K562 (cell line): Measurements from ENCODE around the gene ETS1. TPM values are rescaled to one million over a fixed set of nuclear protein-coding genes. Genes with fewer than 3 reads are reported as not detected.
A peak's percentile ranks its signal among the peaks of the same experiment; 100 is the strongest.

ENCODE experiments used
- ATAC-seq: fragments of 200-7000 bp; cut with Tn5 transposase; 3 replicates; pipeline ENCODE4 v1.9.1; 2020; ENCODE audit warnings: moderate library complexity
- BruUV-seq: library from RNA; stranded (reverse); fragments of 400-500 nt; replicated peaks from 2 replicates; lab custom pipeline; 2021; lab: Mats Ljungman, UMichigan
- CTCF ChIA-PET: fragments of 300-600 bp; formaldehyde crosslinking; extraction: SDS; loops from one replicate; lab custom pipeline; 2021; ENCODE audit warnings: low intra/inter-chr PET ratio; lab: Yijun Ruan, JAX
- POLR2A ChIA-PET: fragments of 300-600, 350-650 bp; sonication (Branson Sonifier 250); formaldehyde crosslinking; extraction: SDS; loops from one replicate; lab custom pipeline; 2021; ENCODE audit warnings: antibody characterized with exemption, inconsistent platforms; lab: Yijun Ruan, JAX
- DNase-seq, 4 experiments: peaks; one replicate each; pipeline versions ENCODE4 v3.0.0 to v3.0.0-alpha.2; 2011 to 2018; ENCODE audit warnings: low spot score in 3 of 4, mixed read lengths in 3 of 4; ENCODE audit errors: extremely low read depth in 1 of 4
- FAIRE-seq: peaks from 2 replicates; lab custom pipeline; 2011; peaks lifted over from hg19 to GRCh38; lab: Jason Lieb, UNC
- H2AFZ ChIP-seq: 2 replicates; pipeline ENCODE4 v1.6.0; 2011; ENCODE audit warnings: low read depth, low read length, control low read depth, inconsistent platforms
- H3K27ac ChIP-seq: fragments of 200-600 bp; 3 replicates; pipeline ENCODE4 v1.8.0; 2011; ENCODE audit warnings: low read depth, mild to moderate bottlenecking, control low read depth, inconsistent platforms, low read length, moderate library complexity, mixed read lengths; ENCODE audit errors: extremely low read depth
- H3K27me3 ChIP-seq, 2 experiments: fragments of 300-600 bp in 1 of 2; 2 replicates in 1 of 2; 3 replicates in 1 of 2; pipeline versions ENCODE4 v1.6.0 to v1.8.0; 2011; ENCODE audit warnings: inconsistent platforms in 2 of 2, low read length in 2 of 2, mild to moderate bottlenecking in 1 of 2, mixed read lengths in 1 of 2, moderate library complexity in 1 of 2; ENCODE audit not compliant: control insufficient read depth in 2 of 2, insufficient read depth in 2 of 2
- H3K36me3 ChIP-seq: fragments of 300-600 bp; 3 replicates; pipeline ENCODE4 v1.8.0; 2011; ENCODE audit warnings: mild to moderate bottlenecking, low read length, inconsistent platforms; ENCODE audit not compliant: control insufficient read depth, insufficient read depth
- H3K4me1 ChIP-seq, 2 experiments: fragments of 200-600 bp in 1 of 2; replicated peaks in 1 of 2; 2 replicates in 1 of 2; 3 replicates in 1 of 2; pipeline versions ENCODE4 v1.5.1 to v1.8.0; 2011; ENCODE audit warnings: inconsistent platforms in 2 of 2, low read length in 2 of 2, mild to moderate bottlenecking in 1 of 2, mixed read lengths in 1 of 2, moderate library complexity in 1 of 2; ENCODE audit not compliant: control insufficient read depth in 2 of 2, insufficient read depth in 2 of 2
- H3K4me2 ChIP-seq: 2 replicates; pipeline ENCODE4 v1.6.1; 2011; ENCODE audit warnings: low read length, control low read depth, inconsistent platforms, mixed read lengths; ENCODE audit not compliant: insufficient read depth
- H3K4me3 ChIP-seq: fragments of 200-600 bp; sonication (generic), shearing (Covaris generic); 2 replicates; pipeline ENCODE4 v1.5.1; 2016; ENCODE audit warnings: control low read depth, inconsistent platforms
- H3K79me2 ChIP-seq: fragments of 200-600 bp; 3 replicates; pipeline ENCODE4 v1.8.0; 2011; ENCODE audit warnings: low read length, inconsistent platforms; ENCODE audit not compliant: control insufficient read depth, insufficient read depth
- H3K9ac ChIP-seq, 2 experiments: 2 replicates each; pipeline versions ENCODE4 v1.6.0 to v1.6.1; 2011; ENCODE audit warnings: low read depth in 2 of 2, low read length in 2 of 2, control low read depth in 1 of 2, inconsistent platforms in 1 of 2, mild to moderate bottlenecking in 1 of 2, mixed read lengths in 1 of 2; ENCODE audit not compliant: insufficient read depth in 1 of 2
- H3K9me1 ChIP-seq: one replicate; pipeline ENCODE4 v1.6.0; 2011; ENCODE audit warnings: inconsistent platforms, mild to moderate bottlenecking, low read length, moderate library complexity; ENCODE audit not compliant: control insufficient read depth, insufficient read depth
- H3K9me3 ChIP-seq: replicated peaks from 2 replicates; pipeline ENCODE4 v1.5.1; 2011; ENCODE audit warnings: low read depth, low read length, inconsistent platforms; ENCODE audit not compliant: control insufficient read depth, insufficient read depth
- H4K20me1 ChIP-seq: replicated peaks from 2 replicates; pipeline ENCODE4 v1.6.1; 2011; ENCODE audit warnings: low read length, inconsistent platforms, mixed read lengths; ENCODE audit not compliant: control insufficient read depth, insufficient read depth
- ESRRB ChIP-seq: fragments of 250-450 bp; sonication (Bioruptor Pico); IDR thresholded peaks from 2 replicates; pipeline ENCODE4 v1.5.0; 2020; ENCODE audit warnings: mild to moderate bottlenecking, moderate library complexity, borderline replicate concordance
- NR2C2 ChIP-seq, 2 experiments: fragments of 200-800 bp in 1 of 2; sonication (Bioruptor generic) in 1 of 2; sonication (generic) in 1 of 2; formaldehyde crosslinking in 1 of 2; IDR thresholded peaks; 2 replicates each; pipeline versions ENCODE4 v1.6.1 to v1.8.0; 2016 to 2022; ENCODE audit warnings: mild to moderate bottlenecking in 1 of 2, missing compliant biosample characterization in 1 of 2, missing genetic modification characterization in 1 of 2, missing genetic modification reagents in 1 of 2
- ZNF134 ChIP-seq: fragments of 250-450 bp; sonication (Bioruptor Pico); conservative IDR thresholded peaks from 2 replicates; pipeline ENCODE4 v1.4.0; 2020
- WGBS: fragments of 100-300 bp; shearing (Covaris generic); methylation state at CpG from one replicate; pipeline ENCODE4 v1.1.6; 2016; ENCODE audit warnings: low coverage, mixed read lengths; ENCODE audit not compliant: insufficient coverage; ENCODE audit errors: missing lambda C conversion rate; 5-methylcytosine and 5-hydroxymethylcytosine counted together
- in situ Hi-C: fragments of 300-500 bp; cut with MboI; formaldehyde crosslinking; loops from 4 replicates; pipeline ENCODE4 v1.15.0; 2018; ENCODE audit warnings: inconsistent platforms, mixed read lengths
- intact Hi-C: fragments of 100-400 bp; cut with micrococcal nuclease; formaldehyde crosslinking; loops from 2 replicates; pipeline ENCODE4 v1.14.2; 2022
- polyA plus RNA-seq, 8 experiments: library from polyadenylated mRNA; depleted of rRNA in 4 of 8; stranded (reverse) in 5 of 8; unstranded in 3 of 8; fragments of >200 nt; fragmentation: Nextera tagmentation in 2 of 8; fragmentation: Illumina TruSeq in 1 of 8; extraction: Ambion mirVana in 2 of 8; extraction: Trizol in 1 of 8; gene quantifications; 2 replicates each; pipeline versions ENCODE4 v1.2.1 to v1.2.3, GENCODE V29; 2011 to 2014; ENCODE audit warnings: inconsistent platforms in 1 of 8, missing spikeins in 1 of 8
- total RNA-seq, 7 experiments: library from RNA; depleted of rRNA in 6 of 7; stranded (reverse); fragments of >200 nt in 6 of 7; fragmentation: Illumina TruSeq in 2 of 7; extraction: Trizol in 2 of 7; gene quantifications; 2 replicates each; pipeline versions ENCODE4 v1.2.1 to v1.2.3, GENCODE V29; 2011 to 2021; ENCODE audit warnings: low replicate concordance in 1 of 7

Gene ETS1
- total and polyA plus RNA-seq, 9 of the 15 experiments (the other 6 are each of a cell fraction or from before 2014, with no cell fraction given), result 0.04 to 1.4 (median 0.23) TPM

DNA sequence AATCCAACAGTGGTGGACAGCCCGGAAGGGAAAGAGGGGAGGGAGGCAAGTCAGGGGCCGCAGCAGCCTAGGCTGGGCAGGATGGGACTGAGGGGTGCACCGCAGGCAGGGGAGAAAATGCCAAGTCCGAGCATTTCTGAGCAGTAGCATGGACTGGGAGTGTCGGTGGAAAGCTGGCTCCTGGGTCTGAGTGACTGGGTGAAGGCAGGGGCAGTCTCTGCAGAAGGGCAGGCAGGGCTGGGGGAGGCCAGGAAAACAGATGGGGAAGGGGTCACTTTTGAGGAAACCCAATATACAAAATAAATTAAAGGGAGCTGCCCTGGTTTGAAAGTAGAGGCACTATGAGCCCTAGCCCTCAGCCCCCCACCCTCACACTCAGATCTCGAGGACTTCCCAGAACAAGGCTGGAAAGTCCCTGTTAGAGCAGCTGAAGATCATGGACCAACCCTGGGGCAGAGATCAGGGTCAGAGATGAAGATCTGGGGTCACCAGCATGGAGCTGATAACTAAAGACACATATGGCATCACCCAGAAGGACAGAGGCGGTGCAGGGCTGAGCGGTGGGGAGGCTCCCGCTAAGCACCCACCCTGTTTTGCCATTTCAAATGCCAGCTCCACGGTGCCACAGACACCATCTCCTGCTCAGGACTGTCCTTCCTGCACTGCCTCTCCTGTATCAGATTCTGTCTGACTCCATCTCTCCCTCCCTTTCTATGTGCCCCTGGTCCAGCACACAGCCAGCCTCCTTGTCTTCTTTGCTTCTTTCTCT lies 32.4 kb upstream of the ETS1 start:
- no peak for ATAC-seq
- DNase-seq, result no peak
- H3K9me1 ChIP-seq, result no peaks in the 10 kb centered on the region
- BruUV-seq, result no TSS peak
- H4K20me1 ChIP-seq, result 0 out of 2 replicates have a peak, but pooled peaks cover 6% of the 10 kb centered on the region
- H3K27ac ChIP-seq, result no peak overlapping the region
- POLR2A ChIA-PET, result interaction anchor here (0.5 to 0.6 kb wide), 2 partner anchors 113 to 169 kb away, joined by 3 read pairs; no protein-coding TSS in a partner anchor
- intact Hi-C loops, result no loop called here
- no peak overlapping the region for H2AFZ ChIP-seq
- CTCF ChIA-PET, result no interaction called here
- peaks cover 0 to 6% of the 10 kb centered on the region in 2 experiments; a peak in 2 of 5 replicates for H3K4me1 ChIP-seq
- H3K9me3 ChIP-seq, result no peaks in the 10 kb centered on the region
- in situ Hi-C loops, result loop anchor here (10.0 kb wide), 1 partner anchor 445 kb away; no protein-coding TSS in a partner anchor
- H3K9ac ChIP-seq, result no peak overlapping the region
- TF ChIP-seq ZNF134 (CRISPR knock-in tag) (peak; percentile 67), NR2C2 (CRISPR knock-in tag; IDR thresholded peaks at IDR 0.05) (no peak), NR2C2 (tag; IDR thresholded peaks at IDR 0.05) (0 out of 2 replicates have a peak, but pooled peaks have one; percentile 30), ESRRB (CRISPR knock-in tag) (no peak)
- FAIRE-seq, result no peak
- WGBS, result 3% methylated on average over 9 of the region's 10 CpGs
- no peak overlapping the region for H3K4me3 ChIP-seq
- H3K36me3 ChIP-seq, result no peaks in the 10 kb centered on the region
- 0 out of 5 replicates have a peak, but pooled peaks cover 0 to under 1% of the 10 kb centered on the region in 2 experiments for H3K27me3 ChIP-seq
- H3K4me2 ChIP-seq, result no peak overlapping the region
- H3K79me2 ChIP-seq, result no peaks in the 10 kb centered on the region
